HepG2 (cell line): ENCODE measurements around the gene TPRX1.

Source experiments
- CEBPB ChIP-seq: IDR thresholded peaks from 2 replicates; pipeline ENCODE4 v1.6.1; 2011; ENCODE audit warnings: low read depth, low read length, improper control_type of control experiment, borderline replicate concordance
- MAFF ChIP-seq: IDR thresholded peaks from 2 replicates; pipeline ENCODE4 v1.6.1; 2011; ENCODE audit warnings: low read depth, low read length, improper control_type of control experiment
- POLR2AphosphoS5 ChIP-seq: IDR thresholded peaks from 2 replicates; pipeline ENCODE4 v1.6.1; 2012; ENCODE audit warnings: low read depth, low read length
- RFXANK ChIP-seq: IDR thresholded peaks from 2 replicates; pipeline ENCODE4 v1.6.1; 2016
- TF ChIP-seq, protein P1 (sequence below): sonication (generic); IDR thresholded peaks from 2 replicates; pipeline ENCODE4 v1.6.1; 2016; ENCODE audit warnings: low read depth, borderline replicate concordance

DNA sequence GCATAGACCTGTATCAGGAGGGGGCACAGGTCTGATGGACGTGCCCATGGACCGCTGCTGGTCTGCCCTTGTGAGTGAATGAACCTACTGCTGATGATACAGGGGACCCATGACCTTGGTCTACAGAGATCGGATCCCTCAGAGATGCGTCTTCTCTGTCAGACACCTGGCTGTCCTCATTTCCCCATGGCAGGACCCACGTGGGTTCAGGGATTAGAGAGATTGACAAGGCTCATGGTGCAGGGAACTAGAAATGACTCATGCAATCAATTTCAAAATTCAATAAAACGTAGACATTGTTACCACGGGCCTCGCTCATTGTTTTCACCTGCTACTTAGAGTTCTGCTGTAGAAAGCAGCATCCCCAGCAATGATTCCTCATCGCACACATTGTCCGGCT, 962 bp upstream of the TPRX1 start:
- no peak for TF ChIP-seq RFXANK (CRISPR knock-in tag)
- no peak for TF ChIP-seq POLR2AphosphoS5
- TF ChIP-seq, protein P1, sequence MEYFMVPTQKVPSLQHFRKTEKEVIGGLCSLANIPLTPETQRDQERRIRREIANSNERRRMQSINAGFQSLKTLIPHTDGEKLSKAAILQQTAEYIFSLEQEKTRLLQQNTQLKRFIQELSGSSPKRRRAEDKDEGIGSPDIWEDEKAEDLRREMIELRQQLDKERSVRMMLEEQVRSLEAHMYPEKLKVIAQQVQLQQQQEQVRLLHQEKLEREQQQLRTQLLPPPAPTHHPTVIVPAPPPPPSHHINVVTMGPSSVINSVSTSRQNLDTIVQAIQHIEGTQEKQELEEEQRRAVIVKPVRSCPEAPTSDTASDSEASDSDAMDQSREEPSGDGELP = no peak
- TF ChIP-seq MAFF = no peak
- no peak for TF ChIP-seq CEBPB
